ENCODE results near the gene EXD2. TPM values are rescaled to one million over a fixed set of nuclear protein-coding genes. Genes with fewer than 3 reads are reported as not detected.
A peak's percentile ranks its signal among the peaks of the same experiment; 100 is the strongest.

Gene EXD2
- total RNA-seq, 4 donors from 2014 or later, result 19.7 to 34.2 (median 28.0) TPM

- Histone ChIP-seq H3K27me3 (peaks cover 0 to 51% (median 0%) of the 10 kb centered on the region in 4 donors), H3K9me3 (no peaks in the 10 kb centered on the region), H3K27ac (replicated peaks in 1 of 4) (no peak overlapping the region), H3K4me1 (peaks cover 35 to 42% (median 41%) of the 10 kb centered on the region in 4 donors), H3K36me3 (no peaks in the 10 kb centered on the region), H3K4me3 (peak overlapping the region; percentile 61 to 75 (median 67))
- intact Hi-C loops (cut with DNase I), result no loop called here
- no peak for TF ChIP-seq POLR2AphosphoS5 (IDR thresholded peaks at IDR 0.05)
- no peak for TF ChIP-seq CTCF (IDR thresholded peaks at IDR 0.05)
- no peak for TF ChIP-seq EP300 (IDR thresholded peaks at IDR 0.05)
- no peak for TF ChIP-seq POLR2A (IDR thresholded peaks at IDR 0.05; ENCODE audit: low read depth)
- WGBS, result 35% methylated on average over 12 of the region's 14 CpGs
- no peak for DNase-seq (ENCODE audit: extremely low spot score)
Measured at GRCh38 chr14:69259168-69259526, 67.8 kb downstream of the EXD2 start.

GRCh38 chr14:69259527-69260189 is 68.4 kb downstream of the EXD2 start, which contains the start of gene GALNT16:
Gene GALNT16, plus strand, starts transcription at chr14:69260158. Its CDS starts 133 bp downstream, at chr14:69260291.
- Histone ChIP-seq H3K4me3 (peak within 1 kb of the TSS; percentile 61 to 75 (median 67)), H3K27me3 (peaks cover 0 to 51% (median 0%) of the 10 kb centered on the region in 4 donors), H3K36me3 (no peaks in the 10 kb centered on the region), H3K4me1 (peaks cover 39 to 42% (median 41%) of the 10 kb centered on the region in 4 donors), H3K9me3 (no peaks in the 10 kb centered on the region), H3K27ac (replicated peaks in 1 of 4) (peak within 1 kb of the TSS; percentile 30 to 63 (median 58))
- 7% methylated on average over 3 of the region's 74 CpGs for whole genome bisulfite sequencing
- DNase-seq (ENCODE audit: extremely low spot score), result no peak
- TF ChIP-seq POLR2A (IDR thresholded peaks at IDR 0.05; ENCODE audit: low read depth) (no peak), CTCF (IDR thresholded peaks at IDR 0.05) (peak in 2 of 3 experiments; percentile 24 to 37)
- intact Hi-C loops (cut with DNase I), result no loop called here

- peak overlapping the region; percentile 30 to 63 (median 58) for H3K27ac ChIP-seq (replicated peaks in 1 of 4)
- peaks cover 39 to 42% (median 41%) of the 10 kb centered on the region in 4 donors for H3K4me1 ChIP-seq
- WGBS, result 0% methylated on average over 6 of the region's 78 CpGs
- no peak for DNase-seq (ENCODE audit: extremely low spot score)
- no peaks in the 10 kb centered on the region for H3K9me3 ChIP-seq
- no peaks in the 10 kb centered on the region for H3K36me3 ChIP-seq
- peak overlapping the region; percentile 61 to 75 (median 67) for H3K4me3 ChIP-seq
- H3K27me3 ChIP-seq, result peaks cover 0 to 51% (median 0%) of the 10 kb centered on the region in 4 donors
- TF ChIP-seq POLR2AphosphoS5 (IDR thresholded peaks at IDR 0.05) (no peak), EP300 (IDR thresholded peaks at IDR 0.05) (no peak), CTCF (IDR thresholded peaks at IDR 0.05) (no peak), POLR2A (IDR thresholded peaks at IDR 0.05; ENCODE audit: low read depth) (no peak)
- intact Hi-C loops (cut with DNase I), result no loop called here
Measured at GRCh38 chr14:69260190-69260860, 69.0 kb downstream of the EXD2 start.

GRCh38 chr14:69260861-69261564 is 69.7 kb downstream of the EXD2 start:
- WGBS, result 2% methylated on average over 31 of the region's 64 CpGs
- Histone ChIP-seq H3K36me3 (no peaks in the 10 kb centered on the region), H3K4me1 (peaks cover 39 to 42% (median 41%) of the 10 kb centered on the region in 4 donors), H3K27ac (replicated peaks in 1 of 4) (peak overlapping the region; percentile 30 to 60 (median 58)), H3K27me3 (peaks cover 0 to 51% (median 0%) of the 10 kb centered on the region in 4 donors), H3K9me3 (no peaks in the 10 kb centered on the region), H3K4me3 (peak overlapping the region; percentile 61 to 75 (median 67))
- no peak for TF ChIP-seq POLR2A (IDR thresholded peaks at IDR 0.05; ENCODE audit: low read depth)
- peak; percentile 58 to 75 (median 74) for TF ChIP-seq CTCF (IDR thresholded peaks at IDR 0.05)
- peak in 1 of 2 donors; percentile 8 for TF ChIP-seq POLR2AphosphoS5 (IDR thresholded peaks at IDR 0.05)
- TF ChIP-seq EP300 (IDR thresholded peaks at IDR 0.05), result no peak
- no peak for DNase-seq (ENCODE audit: extremely low spot score)
- intact Hi-C loops (cut with DNase I), result no loop called here

Measured in esophagus muscularis mucosa (tissue), 4 donors.